Keratinocyte (primary cell): ENCODE results near the gene RBM38. TPM values are rescaled to one million over a fixed set of nuclear protein-coding genes. Genes with fewer than 3 reads are reported as not detected.

Source experiments
- DNase-seq: peaks from one replicate; pipeline ENCODE4 v3.0.0-alpha.2; 2011; ENCODE audit warnings: low read depth, missing footprints, low spot score
- FAIRE-seq: peaks from 2 replicates; lab custom pipeline; 2011; peaks lifted over from hg19 to GRCh38; lab: Jason Lieb, UNC
- H2AFZ ChIP-seq: 2 replicates; pipeline ENCODE4 v1.6.0; 2012; ENCODE audit warnings: low read length, control low read depth, inconsistent platforms; ENCODE audit not compliant: control insufficient read depth
- H3K27ac ChIP-seq: 2 replicates; pipeline ENCODE4 v1.5.1; 2011; ENCODE audit warnings: low read length; ENCODE audit not compliant: control insufficient read depth, insufficient read depth
- H3K27me3 ChIP-seq: 3 replicates; pipeline ENCODE4 v1.6.0; 2011; ENCODE audit warnings: low read length; ENCODE audit not compliant: control insufficient read depth, insufficient read depth; ENCODE audit errors: extremely low read depth
- H3K36me3 ChIP-seq, 2 experiments: 2 replicates in 1 of 2; 3 replicates in 1 of 2; pipeline ENCODE4 v1.5.1; 2011; ENCODE audit warnings: low read length in 2 of 2, mild to moderate bottlenecking in 1 of 2; ENCODE audit not compliant: control insufficient read depth in 2 of 2, insufficient read depth in 2 of 2; ENCODE audit errors: extremely low read depth in 1 of 2
- H3K4me1 ChIP-seq: 3 replicates; pipeline ENCODE4 v1.5.1; 2011; ENCODE audit warnings: low read length; ENCODE audit not compliant: control insufficient read depth, insufficient read depth; ENCODE audit errors: extremely low read depth
- H3K4me2 ChIP-seq: 3 replicates; pipeline ENCODE4 v1.6.0; 2011; ENCODE audit warnings: low read depth, low read length; ENCODE audit not compliant: control insufficient read depth, insufficient read depth; ENCODE audit errors: extremely low read depth
- H3K4me3 ChIP-seq, 3 experiments: fragments of 200-600 bp in 1 of 3; sonication (generic) in 1 of 3; 2 replicates in 2 of 3; 3 replicates in 1 of 3; pipeline ENCODE4 v1.5.1; 2011 to 2016; ENCODE audit warnings: low read length in 3 of 3, mild to moderate bottlenecking in 3 of 3, control low read depth in 2 of 3, inconsistent platforms in 1 of 3, low read depth in 1 of 3, mixed read lengths in 1 of 3, mixed run types in 1 of 3, moderate library complexity in 1 of 3; ENCODE audit not compliant: control insufficient read depth in 2 of 3, insufficient read depth in 2 of 3; ENCODE audit errors: extremely low read depth in 1 of 3
- H3K79me2 ChIP-seq: 2 replicates; pipeline ENCODE4 v1.6.0; 2012; ENCODE audit warnings: low read length; ENCODE audit not compliant: control insufficient read depth, insufficient read depth
- H3K9ac ChIP-seq: 3 replicates; pipeline ENCODE4 v1.6.0; 2011; ENCODE audit warnings: low read length; ENCODE audit not compliant: control insufficient read depth, insufficient read depth; ENCODE audit errors: extremely low read depth
- H3K9me1 ChIP-seq: 3 replicates; pipeline ENCODE4 v1.6.0; 2011; ENCODE audit warnings: low read length; ENCODE audit not compliant: control insufficient read depth, insufficient read depth; ENCODE audit errors: extremely low read depth
- H3K9me3 ChIP-seq: 2 replicates; pipeline ENCODE4 v1.5.1; 2012; ENCODE audit warnings: low read depth, low read length; ENCODE audit not compliant: control insufficient read depth
- H4K20me1 ChIP-seq: 3 replicates; pipeline ENCODE4 v1.6.0; 2011; ENCODE audit warnings: low read length; ENCODE audit not compliant: control insufficient read depth, insufficient read depth; ENCODE audit errors: extremely low read depth
- EZH2 ChIP-seq: IDR thresholded peaks from one replicate; pipeline ENCODE4 v1.6.1; 2012; ENCODE audit warnings: inconsistent platforms, mild to moderate bottlenecking, low read length, moderate library complexity
- dilution Hi-C: fragments of 300-500 bp; cut with MboI; formaldehyde crosslinking; loops from one replicate; pipeline ENCODE4 v1.7.0; 2020; ENCODE audit warnings: low sequenced_read_pairs; ENCODE audit not compliant: extremely low pct_ligation_motif_present
- polyA plus RNA-seq, 5 experiments: library from polyadenylated mRNA; depleted of rRNA in 3 of 5; stranded (reverse) in 3 of 5; stranded (forward) in 1 of 5; unstranded in 1 of 5; fragments of >200 nt; gene quantifications; 1 replicate in 1 of 5; 2 replicates in 3 of 5; 3 replicates in 1 of 5; pipeline versions ENCODE4 v1.2.1 to v1.2.3, GENCODE V29; 2011 to 2012; ENCODE audit warnings: missing spikeins in 2 of 5, low read depth in 1 of 5, low replicate concordance in 1 of 5
- TF ChIP-seq, protein P1 (sequence below), 3 experiments: IDR thresholded peaks in 1 of 3; conservative IDR thresholded peaks in 1 of 3; optimal IDR thresholded peaks in 1 of 3; 2 replicates in 2 of 3; 3 replicates in 1 of 3; pipeline versions ENCODE3 to v1.5.1; 2011; ENCODE audit warnings: low read length in 3 of 3, mild to moderate bottlenecking in 3 of 3, moderate library complexity in 2 of 3, control low read depth in 1 of 3, inconsistent platforms in 1 of 3; ENCODE audit not compliant: insufficient read depth in 2 of 3; ENCODE audit errors: extremely low read depth in 1 of 3

RBM38 gene
- polyA plus RNA-seq, 1 donor (not counting 4 experiments of a cell fraction or from before 2014, with no cell fraction given) = 5.1 TPM

DNA sequence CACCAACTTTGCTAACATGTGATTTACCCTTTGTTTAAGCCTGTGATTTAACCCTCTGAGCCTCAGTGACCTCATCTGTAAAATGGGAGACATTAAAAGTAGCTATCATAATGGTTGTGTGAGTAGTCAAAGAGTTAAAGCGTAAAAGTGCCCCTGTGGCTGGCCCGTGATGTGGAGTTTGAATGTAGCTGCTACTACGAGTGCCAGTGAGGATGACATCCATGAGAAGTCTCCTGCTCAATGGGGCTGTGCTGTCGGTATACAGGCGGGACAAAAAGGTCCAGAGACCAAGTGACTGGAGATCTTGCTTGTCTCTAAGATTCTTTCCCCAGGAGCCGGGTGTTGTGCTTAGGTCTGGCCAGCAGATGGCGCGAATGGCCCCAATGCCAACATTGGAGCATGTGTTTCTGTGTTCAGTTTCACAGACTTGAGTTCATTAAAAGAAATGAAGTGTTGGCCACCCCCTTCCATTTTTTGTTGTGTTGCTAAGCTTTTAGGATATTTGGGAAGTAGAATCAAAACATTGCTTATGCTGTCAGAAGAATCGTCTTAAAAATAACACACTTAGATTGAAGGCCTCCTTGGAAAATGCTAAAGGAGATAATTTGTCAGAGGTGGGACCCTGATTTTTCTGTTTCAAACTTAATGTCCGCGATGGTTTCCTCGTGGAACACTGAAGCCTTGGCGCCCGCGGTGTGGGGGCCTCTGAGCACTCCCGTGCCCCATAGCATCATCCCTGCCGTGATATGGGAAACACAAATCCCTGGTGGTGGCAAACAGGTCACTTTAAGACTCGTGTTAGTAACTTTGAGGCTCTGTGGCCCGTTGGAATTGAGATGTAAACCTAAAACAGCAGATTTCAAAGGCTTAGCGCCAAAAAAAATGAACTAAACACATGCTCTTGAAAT is 9.3 kb upstream of the RBM38 start:
- no peak overlapping the region for H3K4me2 ChIP-seq
- TF ChIP-seq, protein P1, sequence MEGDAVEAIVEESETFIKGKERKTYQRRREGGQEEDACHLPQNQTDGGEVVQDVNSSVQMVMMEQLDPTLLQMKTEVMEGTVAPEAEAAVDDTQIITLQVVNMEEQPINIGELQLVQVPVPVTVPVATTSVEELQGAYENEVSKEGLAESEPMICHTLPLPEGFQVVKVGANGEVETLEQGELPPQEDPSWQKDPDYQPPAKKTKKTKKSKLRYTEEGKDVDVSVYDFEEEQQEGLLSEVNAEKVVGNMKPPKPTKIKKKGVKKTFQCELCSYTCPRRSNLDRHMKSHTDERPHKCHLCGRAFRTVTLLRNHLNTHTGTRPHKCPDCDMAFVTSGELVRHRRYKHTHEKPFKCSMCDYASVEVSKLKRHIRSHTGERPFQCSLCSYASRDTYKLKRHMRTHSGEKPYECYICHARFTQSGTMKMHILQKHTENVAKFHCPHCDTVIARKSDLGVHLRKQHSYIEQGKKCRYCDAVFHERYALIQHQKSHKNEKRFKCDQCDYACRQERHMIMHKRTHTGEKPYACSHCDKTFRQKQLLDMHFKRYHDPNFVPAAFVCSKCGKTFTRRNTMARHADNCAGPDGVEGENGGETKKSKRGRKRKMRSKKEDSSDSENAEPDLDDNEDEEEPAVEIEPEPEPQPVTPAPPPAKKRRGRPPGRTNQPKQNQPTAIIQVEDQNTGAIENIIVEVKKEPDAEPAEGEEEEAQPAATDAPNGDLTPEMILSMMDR (optimal IDR thresholded peaks at IDR 0.05 in 1 of 3, IDR thresholded peaks at IDR 0.05 in 1 of 3, conservative IDR thresholded peaks at IDR 0.05 in 1 of 3; ENCODE audit: extremely low read depth in 1 of 3, insufficient read depth in 2 of 3, low read length in 3 of 3) = peak; percentile 87 to 93 (median 90)
- TF ChIP-seq EZH2 = no peak
- no peaks in the 10 kb centered on the region for H3K9me1 ChIP-seq
- H3K36me3 ChIP-seq = peaks cover 13% of the 10 kb centered on the region in 2 experiments
- H3K9me3 ChIP-seq = no peaks in the 10 kb centered on the region
- no peak overlapping the region for H3K27ac ChIP-seq
- FAIRE-seq (peak; percentile 71), DNase-seq (peak; percentile 32)
- no peaks in the 10 kb centered on the region for H3K27me3 ChIP-seq
- dilution Hi-C loops = no loop called here
- no peaks in the 10 kb centered on the region for H3K4me1 ChIP-seq
- no peak overlapping the region for H2AFZ ChIP-seq
- H4K20me1 ChIP-seq = no peaks in the 10 kb centered on the region
- H3K4me3 ChIP-seq = no peak overlapping the region
- no peak overlapping the region for H3K9ac ChIP-seq
- no peaks in the 10 kb centered on the region for H3K79me2 ChIP-seq

GRCh38 chr20:57382516-57382915 is 8.7 kb upstream of the RBM38 start:
- Histone ChIP-seq H3K27ac (no peak overlapping the region), H2AFZ (no peak overlapping the region), H3K4me3 (no peak overlapping the region), H3K9ac (no peak overlapping the region), H3K4me1 (no peaks in the 10 kb centered on the region), H3K9me1 (no peaks in the 10 kb centered on the region), H3K4me2 (no peak overlapping the region), H3K27me3 (no peaks in the 10 kb centered on the region), H3K79me2 (no peaks in the 10 kb centered on the region), H4K20me1 (no peaks in the 10 kb centered on the region), H3K9me3 (no peaks in the 10 kb centered on the region), H3K36me3 (peaks cover 9 to 13% of the 10 kb centered on the region in 2 experiments)
- DNase-seq (no peak), FAIRE-seq (no peak)
- TF ChIP-seq EZH2 = no peak
- TF ChIP-seq, protein P1 (optimal IDR thresholded peaks at IDR 0.05 in 1 of 3, IDR thresholded peaks at IDR 0.05 in 1 of 3, conservative IDR thresholded peaks at IDR 0.05 in 1 of 3; ENCODE audit: extremely low read depth in 1 of 3, insufficient read depth in 2 of 3, low read length in 3 of 3) = no peak
- dilution Hi-C loops = no loop called here
